Osteocyte (in vitro differentiated cells): ENCODE data around the gene GAA. TPM values are rescaled to one million over a fixed set of nuclear protein-coding genes. Genes with fewer than 3 reads are reported as not detected.

Experiments
- DNase-seq: peaks from one replicate; pipeline ENCODE4 v3.0.0; 2021; ENCODE audit warnings: mixed read lengths; ENCODE audit not compliant: unreplicated experiment; ENCODE audit errors: extremely low spot score
- H3K27ac Mint-ChIP-seq: one replicate; pipeline ENCODE4 v1.8.0; 2021; ENCODE audit warnings: mild to moderate bottlenecking, mixed read lengths; ENCODE audit not compliant: unreplicated experiment
- H3K27me3 Mint-ChIP-seq: one replicate; pipeline ENCODE4 v1.8.0; 2021; ENCODE audit warnings: mixed read lengths; ENCODE audit not compliant: unreplicated experiment
- H3K36me3 Mint-ChIP-seq: one replicate; pipeline ENCODE4 v1.8.0; 2021; ENCODE audit warnings: mixed read lengths; ENCODE audit not compliant: unreplicated experiment
- H3K4me1 Mint-ChIP-seq: one replicate; pipeline ENCODE4 v1.8.0; 2021; ENCODE audit warnings: mixed read lengths; ENCODE audit not compliant: unreplicated experiment
- H3K4me3 Mint-ChIP-seq: one replicate; pipeline ENCODE4 v1.8.0; 2021; ENCODE audit warnings: mild to moderate bottlenecking, moderate library complexity, mixed read lengths; ENCODE audit not compliant: unreplicated experiment
- H3K9me3 Mint-ChIP-seq: one replicate; pipeline ENCODE4 v1.8.0; 2021; ENCODE audit warnings: mixed read lengths; ENCODE audit not compliant: unreplicated experiment
- microRNA-seq: library from miRNA; unstranded; fragments of <30 nt; microRNA quantifications from one replicate; pipeline ENCODE4 v1.1.0, GENCODE V29; 2020; ENCODE audit not compliant: unreplicated experiment
- total RNA-seq: library from RNA; stranded (reverse); gene quantifications from 2 replicates; pipeline ENCODE4 v1.2.1, GENCODE V29; 2021
- TF ChIP-seq, protein P1 (sequence below): fragments of 200-600 bp; sonication (generic); IDR thresholded peaks from 2 replicates; pipeline ENCODE4 v1.5.0; 2021; ENCODE audit warnings: antibody characterized with exemption, mild to moderate bottlenecking, moderate library complexity

The GAA gene
- total RNA-seq, 1 donor from 2014 or later: 64.7 TPM

GRCh38 chr17:80169107-80169506 lies 67.7 kb downstream of the GAA start:
- TF ChIP-seq, protein P1, sequence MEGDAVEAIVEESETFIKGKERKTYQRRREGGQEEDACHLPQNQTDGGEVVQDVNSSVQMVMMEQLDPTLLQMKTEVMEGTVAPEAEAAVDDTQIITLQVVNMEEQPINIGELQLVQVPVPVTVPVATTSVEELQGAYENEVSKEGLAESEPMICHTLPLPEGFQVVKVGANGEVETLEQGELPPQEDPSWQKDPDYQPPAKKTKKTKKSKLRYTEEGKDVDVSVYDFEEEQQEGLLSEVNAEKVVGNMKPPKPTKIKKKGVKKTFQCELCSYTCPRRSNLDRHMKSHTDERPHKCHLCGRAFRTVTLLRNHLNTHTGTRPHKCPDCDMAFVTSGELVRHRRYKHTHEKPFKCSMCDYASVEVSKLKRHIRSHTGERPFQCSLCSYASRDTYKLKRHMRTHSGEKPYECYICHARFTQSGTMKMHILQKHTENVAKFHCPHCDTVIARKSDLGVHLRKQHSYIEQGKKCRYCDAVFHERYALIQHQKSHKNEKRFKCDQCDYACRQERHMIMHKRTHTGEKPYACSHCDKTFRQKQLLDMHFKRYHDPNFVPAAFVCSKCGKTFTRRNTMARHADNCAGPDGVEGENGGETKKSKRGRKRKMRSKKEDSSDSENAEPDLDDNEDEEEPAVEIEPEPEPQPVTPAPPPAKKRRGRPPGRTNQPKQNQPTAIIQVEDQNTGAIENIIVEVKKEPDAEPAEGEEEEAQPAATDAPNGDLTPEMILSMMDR: no peak
- no peaks in the 10 kb centered on the region for H3K9me3 Mint-ChIP-seq
- no peak overlapping the region for H3K4me3 Mint-ChIP-seq
- H3K4me1 Mint-ChIP-seq: no peaks in the 10 kb centered on the region
- DNase-seq: no peak
- no peak overlapping the region for H3K27ac Mint-ChIP-seq
- no peaks in the 10 kb centered on the region for H3K36me3 Mint-ChIP-seq
- peaks cover 10% of the 10 kb centered on the region for H3K27me3 Mint-ChIP-seq

Small RNA genes within 50 kb of the gene (microRNA-seq; reads per million reads assigned to microRNA genes)
- not detected for gene MIR1268B

Other genes with a start within 250 kb of the GAA start
- gene TBC1D16, start 65.7 kb upstream of the GAA start, total RNA-seq: 45.2 and 45.9 TPM in 2 replicates
- 9.5 and 10.5 TPM in 2 replicates for gene CCDC40, start 64.9 kb upstream of the GAA start, total RNA-seq
- gene EIF4A3, start 45.5 kb downstream of the GAA start, total RNA-seq: 85.7 and 86.6 TPM in 2 replicates
- gene CARD14, start 68.4 kb downstream of the GAA start, total RNA-seq: 0.10 and 0.16 TPM in 2 replicates
- 67.2 and 71.0 TPM in 2 replicates for gene SGSH, start 118.8 kb downstream of the GAA start, total RNA-seq
- 30.1 and 34.7 TPM in 2 replicates for gene SLC26A11, start 118.8 kb downstream of the GAA start, total RNA-seq
- gene RNF213, start 159.3 kb downstream of the GAA start, total RNA-seq: 106 and 131 TPM in 2 replicates